Liver (tissue), 9 donors: ENCODE data around the gene CXCL14. TPM values are rescaled to one million over a fixed set of nuclear protein-coding genes. Genes with fewer than 3 reads are reported as not detected.
"Not testable (repeated sequence)": the region's sequence is repeated elsewhere in the genome, so short reads cannot be mapped to it uniquely, and the experiment has no call there.

ENCODE experiments used
- DNase-seq: peaks from one replicate; pipeline ENCODE4 v3.0.0-alpha.2; 2017; ENCODE audit warnings: low spot score
- H3K27ac ChIP-seq, 2 donors: one replicate each; pipeline ENCODE4 v1.7.0; 2013; ENCODE audit warnings: inconsistent platforms in 2 of 2, low read length in 2 of 2, control low read depth in 1 of 2, low read depth in 1 of 2, mild to moderate bottlenecking in 1 of 2
- H3K27me3 ChIP-seq, 4 donors: one replicate each; pipeline versions ENCODE4 v1.6.1 to v1.7.0; 2013; ENCODE audit warnings: low read length in 3 of 4, inconsistent platforms in 1 of 4, mild to moderate bottlenecking in 1 of 4, moderate library complexity in 1 of 4; ENCODE audit not compliant: control insufficient read depth in 4 of 4, insufficient read depth in 4 of 4
- H3K36me3 ChIP-seq, 4 donors: one replicate each; pipeline versions ENCODE4 v1.6.1 to v1.7.0; 2013; ENCODE audit warnings: low read length in 3 of 4, mild to moderate bottlenecking in 3 of 4, low read depth in 1 of 4, moderate library complexity in 1 of 4; ENCODE audit not compliant: control insufficient read depth in 4 of 4, insufficient read depth in 3 of 4
- H3K4me1 ChIP-seq, 4 donors: one replicate each; pipeline versions ENCODE4 v1.6.1 to v1.7.0; 2013; ENCODE audit warnings: low read length in 3 of 4, mild to moderate bottlenecking in 3 of 4, moderate library complexity in 1 of 4; ENCODE audit not compliant: control insufficient read depth in 4 of 4, insufficient read depth in 4 of 4
- H3K4me3 ChIP-seq, 3 donors: one replicate each; pipeline versions ENCODE4 v1.6.1 to v1.7.0; 2013; ENCODE audit warnings: low read length in 3 of 3, control low read depth in 1 of 3, low read depth in 1 of 3, mild to moderate bottlenecking in 1 of 3
- H3K9ac ChIP-seq, 2 donors: one replicate each; pipeline ENCODE4 v1.7.0; 2013; ENCODE audit warnings: low read length in 2 of 2, mild to moderate bottlenecking in 2 of 2, moderate library complexity in 2 of 2, control low read depth in 1 of 2, low read depth in 1 of 2
- H3K9me3 ChIP-seq, 4 donors: one replicate each; pipeline versions ENCODE4 v1.6.1 to v1.7.0; 2013; ENCODE audit warnings: low read length in 3 of 4; ENCODE audit not compliant: control insufficient read depth in 4 of 4
- EGR1 ChIP-seq, 2 donors: IDR thresholded peaks; 2 replicates each; pipeline ENCODE4 v1.6.1; 2016 to 2018; ENCODE audit warnings: antibody characterized with exemption in 2 of 2, low read depth in 2 of 2
- FOXA1 ChIP-seq: IDR thresholded peaks from 2 replicates; pipeline ENCODE4 v1.6.1; 2016; ENCODE audit warnings: antibody characterized with exemption
- FOXA2 ChIP-seq: IDR thresholded peaks from 2 replicates; pipeline ENCODE4 v1.6.1; 2016; ENCODE audit warnings: antibody characterized with exemption
- GABPA ChIP-seq, 2 donors: IDR thresholded peaks in 1 of 2; conservative IDR thresholded peaks in 1 of 2; 2 replicates each; pipeline ENCODE4 v1.6.1; 2016; ENCODE audit warnings: antibody characterized with exemption in 2 of 2, mild to moderate bottlenecking in 1 of 2, moderate library complexity in 1 of 2
- JUND ChIP-seq, 2 donors: IDR thresholded peaks; 2 replicates each; pipeline ENCODE4 v1.6.1; 2016; ENCODE audit warnings: antibody characterized with exemption in 2 of 2
- RAD21 ChIP-seq, 2 donors: IDR thresholded peaks; 2 replicates each; pipeline ENCODE4 v1.6.1; 2016; ENCODE audit warnings: antibody characterized with exemption in 2 of 2, mild to moderate bottlenecking in 2 of 2
- RXRA ChIP-seq, 2 donors: IDR thresholded peaks; 2 replicates each; pipeline ENCODE4 v1.6.1; 2017 to 2018; ENCODE audit warnings: antibody characterized with exemption in 2 of 2, mild to moderate bottlenecking in 1 of 2
- SP1 ChIP-seq: IDR thresholded peaks from 2 replicates; pipeline ENCODE4 v1.6.1; 2018; ENCODE audit warnings: antibody characterized with exemption, mild to moderate bottlenecking
- YY1 ChIP-seq: IDR thresholded peaks from 2 replicates; pipeline ENCODE4 v1.6.1; 2016; ENCODE audit warnings: antibody characterized with exemption, mild to moderate bottlenecking
- WGBS: extraction: QIAGEN DNeasy Blood & Tissue Kit; methylation state at CpG from one replicate; pipeline ENCODE4 v1.1.7; 2013; 5-methylcytosine and 5-hydroxymethylcytosine counted together
- polyA plus RNA-seq, 2 donors: library from polyadenylated mRNA; stranded (reverse) in 1 of 2; unstranded in 1 of 2; fragments of 200-250 nt in 1 of 2; fragments of >200 nt in 1 of 2; fragmentation: Nextera tagmentation in 1 of 2; extraction: Ambion mirVana in 1 of 2; gene quantifications; one replicate each; pipeline versions ENCODE4 v1.2.1 to v1.2.3, GENCODE V29; 2013 to 2015
- total RNA-seq, 2 donors: library from RNA; depleted of rRNA; stranded (reverse); fragments of >200 nt; gene quantifications; one replicate each; pipeline ENCODE4 v1.2.3, GENCODE V29; 2014
- TF ChIP-seq, protein P1 (sequence below): fragments of 150-350 bp; IDR thresholded peaks from 2 replicates; pipeline ENCODE4 v1.5.1; 2017; ENCODE audit warnings: improper control_type of control experiment, low read depth, low read length; ENCODE audit not compliant: missing input control
- TF ChIP-seq, protein P2 (sequence below): IDR thresholded peaks from 2 replicates; pipeline ENCODE4 v1.6.1; 2016; ENCODE audit warnings: antibody characterized with exemption
- TF ChIP-seq, protein P3 (sequence below): IDR thresholded peaks from 2 replicates; pipeline ENCODE4 v1.6.1; 2016; ENCODE audit warnings: antibody characterized with exemption, mild to moderate bottlenecking
- TF ChIP-seq, protein P4 (sequence below): IDR thresholded peaks from 2 replicates; pipeline ENCODE4 v1.6.1; 2016; ENCODE audit warnings: antibody characterized with exemption
- TF ChIP-seq, protein P5 (sequence below): IDR thresholded peaks from 2 replicates; pipeline ENCODE4 v1.6.1; 2016; ENCODE audit warnings: antibody characterized with exemption
- donor health status: healthy.
- donor health status: healthy.
- donor health status: healthy.
- donor health status: healthy.
- donor health status: healthy.

The CXCL14 gene
- total and polyA plus RNA-seq, 4 donors = 2.7 to 13.7 (median 8.3) TPM

DNA sequence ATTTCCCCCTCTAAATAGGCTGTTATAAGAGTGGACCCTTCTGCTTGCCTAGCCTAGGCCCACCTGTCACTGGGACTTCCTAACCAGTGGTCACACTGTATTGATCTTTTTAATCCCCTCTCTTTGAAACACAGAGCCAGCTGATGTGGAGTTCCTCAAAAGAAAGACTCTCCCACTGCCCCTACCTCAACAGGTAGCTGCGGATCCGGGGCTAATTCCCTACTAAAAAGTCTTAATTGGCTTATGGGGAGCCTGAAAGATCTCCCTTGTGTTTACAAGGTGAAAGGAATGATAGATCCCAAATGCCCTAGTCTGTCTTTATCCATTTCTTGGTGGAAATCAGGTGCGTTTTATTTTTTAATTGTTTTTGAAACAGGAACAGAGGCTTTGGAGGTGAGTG, 45.0 kb downstream of the CXCL14 start:
- 17% methylated on average over 3 of the region's 3 CpGs for WGBS
- no peak for DNase-seq
- no peaks in the 10 kb centered on the region for H3K36me3 ChIP-seq
- TF ChIP-seq, protein P1, sequence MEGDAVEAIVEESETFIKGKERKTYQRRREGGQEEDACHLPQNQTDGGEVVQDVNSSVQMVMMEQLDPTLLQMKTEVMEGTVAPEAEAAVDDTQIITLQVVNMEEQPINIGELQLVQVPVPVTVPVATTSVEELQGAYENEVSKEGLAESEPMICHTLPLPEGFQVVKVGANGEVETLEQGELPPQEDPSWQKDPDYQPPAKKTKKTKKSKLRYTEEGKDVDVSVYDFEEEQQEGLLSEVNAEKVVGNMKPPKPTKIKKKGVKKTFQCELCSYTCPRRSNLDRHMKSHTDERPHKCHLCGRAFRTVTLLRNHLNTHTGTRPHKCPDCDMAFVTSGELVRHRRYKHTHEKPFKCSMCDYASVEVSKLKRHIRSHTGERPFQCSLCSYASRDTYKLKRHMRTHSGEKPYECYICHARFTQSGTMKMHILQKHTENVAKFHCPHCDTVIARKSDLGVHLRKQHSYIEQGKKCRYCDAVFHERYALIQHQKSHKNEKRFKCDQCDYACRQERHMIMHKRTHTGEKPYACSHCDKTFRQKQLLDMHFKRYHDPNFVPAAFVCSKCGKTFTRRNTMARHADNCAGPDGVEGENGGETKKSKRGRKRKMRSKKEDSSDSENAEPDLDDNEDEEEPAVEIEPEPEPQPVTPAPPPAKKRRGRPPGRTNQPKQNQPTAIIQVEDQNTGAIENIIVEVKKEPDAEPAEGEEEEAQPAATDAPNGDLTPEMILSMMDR = no peak
- TF ChIP-seq EGR1 (IDR thresholded peaks at IDR 0.05; ENCODE audit: low read depth in 2 of 2) = no peak
- TF ChIP-seq, protein P2, sequence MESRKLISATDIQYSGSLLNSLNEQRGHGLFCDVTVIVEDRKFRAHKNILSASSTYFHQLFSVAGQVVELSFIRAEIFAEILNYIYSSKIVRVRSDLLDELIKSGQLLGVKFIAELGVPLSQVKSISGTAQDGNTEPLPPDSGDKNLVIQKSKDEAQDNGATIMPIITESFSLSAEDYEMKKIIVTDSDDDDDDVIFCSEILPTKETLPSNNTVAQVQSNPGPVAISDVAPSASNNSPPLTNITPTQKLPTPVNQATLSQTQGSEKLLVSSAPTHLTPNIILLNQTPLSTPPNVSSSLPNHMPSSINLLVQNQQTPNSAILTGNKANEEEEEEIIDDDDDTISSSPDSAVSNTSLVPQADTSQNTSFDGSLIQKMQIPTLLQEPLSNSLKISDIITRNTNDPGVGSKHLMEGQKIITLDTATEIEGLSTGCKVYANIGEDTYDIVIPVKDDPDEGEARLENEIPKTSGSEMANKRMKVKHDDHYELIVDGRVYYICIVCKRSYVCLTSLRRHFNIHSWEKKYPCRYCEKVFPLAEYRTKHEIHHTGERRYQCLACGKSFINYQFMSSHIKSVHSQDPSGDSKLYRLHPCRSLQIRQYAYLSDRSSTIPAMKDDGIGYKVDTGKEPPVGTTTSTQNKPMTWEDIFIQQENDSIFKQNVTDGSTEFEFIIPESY = no peak
- H3K4me1 ChIP-seq = peaks cover 0 to 16% (median 7%) of the 10 kb centered on the region in 4 donors
- no peak overlapping the region for H3K27ac ChIP-seq
- H3K9ac ChIP-seq = no peak overlapping the region
- H3K4me3 ChIP-seq = no peak overlapping the region
- peaks cover 8 to 19% (median 10%) of the 10 kb centered on the region in 4 donors for H3K27me3 ChIP-seq
- H3K9me3 ChIP-seq = peaks cover 0 to 11% (median 6%) of the 10 kb centered on the region in 4 donors

DNA sequence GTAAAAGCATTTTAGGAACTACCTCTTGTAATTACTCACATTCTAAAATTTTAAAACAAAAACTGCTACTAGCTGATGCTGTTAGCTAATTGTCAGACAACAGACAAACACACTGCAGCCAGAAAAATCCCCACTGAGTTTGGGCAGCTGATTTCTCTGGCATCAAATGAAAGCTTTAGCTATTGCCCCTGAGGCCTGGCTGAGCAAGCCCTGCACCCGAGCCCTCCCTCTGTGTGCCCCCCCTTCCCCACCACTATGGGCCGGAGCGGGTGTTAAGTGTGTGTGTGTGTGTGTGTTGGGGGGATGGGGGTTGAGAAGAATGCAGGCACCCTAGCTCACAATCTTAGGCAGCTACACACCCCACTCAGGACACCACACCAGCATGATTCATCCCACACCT, 45.5 kb downstream of the CXCL14 start:
- Histone ChIP-seq H3K27ac (no peak overlapping the region), H3K27me3 (peaks cover 8 to 19% (median 10%) of the 10 kb centered on the region in 4 donors), H3K36me3 (no peaks in the 10 kb centered on the region), H3K9ac (no peak overlapping the region), H3K9me3 (peaks cover 0 to 11% (median 6%) of the 10 kb centered on the region in 4 donors), H3K4me1 (peaks cover 0 to 16% (median 7%) of the 10 kb centered on the region in 4 donors), H3K4me3 (no peak overlapping the region)
- 35% methylated on average over 3 of the region's 3 CpGs for WGBS
- no peak for TF ChIP-seq RAD21 (IDR thresholded peaks at IDR 0.05)
- no peak for TF ChIP-seq GABPA (IDR thresholded peaks at IDR 0.05 in 1 of 2, conservative IDR thresholded peaks at IDR 0.05 in 1 of 2)
- TF ChIP-seq, protein P3, sequence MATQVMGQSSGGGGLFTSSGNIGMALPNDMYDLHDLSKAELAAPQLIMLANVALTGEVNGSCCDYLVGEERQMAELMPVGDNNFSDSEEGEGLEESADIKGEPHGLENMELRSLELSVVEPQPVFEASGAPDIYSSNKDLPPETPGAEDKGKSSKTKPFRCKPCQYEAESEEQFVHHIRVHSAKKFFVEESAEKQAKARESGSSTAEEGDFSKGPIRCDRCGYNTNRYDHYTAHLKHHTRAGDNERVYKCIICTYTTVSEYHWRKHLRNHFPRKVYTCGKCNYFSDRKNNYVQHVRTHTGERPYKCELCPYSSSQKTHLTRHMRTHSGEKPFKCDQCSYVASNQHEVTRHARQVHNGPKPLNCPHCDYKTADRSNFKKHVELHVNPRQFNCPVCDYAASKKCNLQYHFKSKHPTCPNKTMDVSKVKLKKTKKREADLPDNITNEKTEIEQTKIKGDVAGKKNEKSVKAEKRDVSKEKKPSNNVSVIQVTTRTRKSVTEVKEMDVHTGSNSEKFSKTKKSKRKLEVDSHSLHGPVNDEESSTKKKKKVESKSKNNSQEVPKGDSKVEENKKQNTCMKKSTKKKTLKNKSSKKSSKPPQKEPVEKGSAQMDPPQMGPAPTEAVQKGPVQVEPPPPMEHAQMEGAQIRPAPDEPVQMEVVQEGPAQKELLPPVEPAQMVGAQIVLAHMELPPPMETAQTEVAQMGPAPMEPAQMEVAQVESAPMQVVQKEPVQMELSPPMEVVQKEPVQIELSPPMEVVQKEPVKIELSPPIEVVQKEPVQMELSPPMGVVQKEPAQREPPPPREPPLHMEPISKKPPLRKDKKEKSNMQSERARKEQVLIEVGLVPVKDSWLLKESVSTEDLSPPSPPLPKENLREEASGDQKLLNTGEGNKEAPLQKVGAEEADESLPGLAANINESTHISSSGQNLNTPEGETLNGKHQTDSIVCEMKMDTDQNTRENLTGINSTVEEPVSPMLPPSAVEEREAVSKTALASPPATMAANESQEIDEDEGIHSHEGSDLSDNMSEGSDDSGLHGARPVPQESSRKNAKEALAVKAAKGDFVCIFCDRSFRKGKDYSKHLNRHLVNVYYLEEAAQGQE = no peak
- TF ChIP-seq, protein P4, sequence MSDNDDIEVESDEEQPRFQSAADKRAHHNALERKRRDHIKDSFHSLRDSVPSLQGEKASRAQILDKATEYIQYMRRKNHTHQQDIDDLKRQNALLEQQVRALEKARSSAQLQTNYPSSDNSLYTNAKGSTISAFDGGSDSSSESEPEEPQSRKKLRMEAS = no peak
- no peak for TF ChIP-seq FOXA1
- no peak for TF ChIP-seq FOXA2
- no peak for TF ChIP-seq EGR1 (IDR thresholded peaks at IDR 0.05; ENCODE audit: low read depth in 2 of 2)
- TF ChIP-seq, protein P5, sequence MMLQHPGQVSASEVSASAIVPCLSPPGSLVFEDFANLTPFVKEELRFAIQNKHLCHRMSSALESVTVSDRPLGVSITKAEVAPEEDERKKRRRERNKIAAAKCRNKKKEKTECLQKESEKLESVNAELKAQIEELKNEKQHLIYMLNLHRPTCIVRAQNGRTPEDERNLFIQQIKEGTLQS = no peak
- no peak for TF ChIP-seq SP1
- no peak for TF ChIP-seq RXRA (IDR thresholded peaks at IDR 0.05)
- TF ChIP-seq JUND (IDR thresholded peaks at IDR 0.05) = no peak
- TF ChIP-seq, protein P2 = no peak
- TF ChIP-seq YY1 = no peak
- DNase-seq = no peak

DNA sequence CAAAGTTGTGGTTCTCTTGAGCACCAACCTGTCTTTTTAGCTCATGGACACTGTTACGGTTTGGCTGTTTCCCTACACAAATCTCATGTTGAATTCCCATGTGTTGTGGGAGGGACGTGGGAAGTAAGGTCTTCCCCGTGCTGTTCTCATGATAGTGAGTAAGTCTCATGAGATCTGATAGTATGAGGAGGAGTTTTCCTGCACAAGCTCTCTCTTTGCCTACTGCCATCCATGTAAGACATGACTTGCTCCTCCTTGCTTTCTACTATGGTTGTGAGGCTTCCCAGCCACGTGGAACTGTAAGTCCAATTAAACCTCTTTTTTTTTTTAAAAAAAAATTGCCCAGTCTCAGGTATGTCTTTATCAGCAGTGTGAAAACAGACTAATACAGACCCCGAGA, 49.2 kb downstream of the CXCL14 start:
- WGBS = 72% methylated on average over 5 of the region's 5 CpGs
- not testable (repeated sequence) for H3K27ac ChIP-seq, H3K4me1 ChIP-seq, H3K4me3 ChIP-seq, DNase-seq, H3K9ac ChIP-seq, H3K36me3 ChIP-seq, H3K9me3 ChIP-seq
- H3K27me3 ChIP-seq = peaks cover 0 to 12% (median 6%) of the 10 kb centered on the region in 4 donors
